Fibroblast of lung (primary cell): Measurements from ENCODE around the gene UBIAD1. TPM values are rescaled to one million over a fixed set of nuclear protein-coding genes. Genes with fewer than 3 reads are reported as not detected.

Source experiments
- DNase-seq, 2 donors: peaks; one replicate each; pipeline versions ENCODE4 v3.0.0 to v3.0.0-alpha.2; 2010; ENCODE audit warnings: low read depth in 2 of 2
- H2AFZ ChIP-seq: 2 replicates; pipeline ENCODE4 v1.5.1; 2012; ENCODE audit warnings: low read length, control low read depth, inconsistent platforms
- H3K27ac ChIP-seq: 2 replicates; pipeline ENCODE4 v1.5.1; 2011; ENCODE audit warnings: low read length, control low read depth; ENCODE audit not compliant: insufficient read depth
- H3K27me3 ChIP-seq: 2 replicates; pipeline ENCODE4 v1.5.1; 2011; ENCODE audit warnings: mild to moderate bottlenecking, low read length; ENCODE audit not compliant: control insufficient read depth, insufficient read depth
- H3K36me3 ChIP-seq: 2 replicates; pipeline ENCODE4 v1.5.1; 2011; ENCODE audit warnings: low read length; ENCODE audit not compliant: control insufficient read depth, insufficient read depth
- H3K4me1 ChIP-seq: 2 replicates; pipeline ENCODE4 v1.5.1; 2011; ENCODE audit warnings: low read length; ENCODE audit not compliant: control insufficient read depth, insufficient read depth; ENCODE audit errors: extremely low read depth
- H3K4me2 ChIP-seq: 2 replicates; pipeline ENCODE4 v1.5.1; 2011; ENCODE audit warnings: low read length, control low read depth; ENCODE audit not compliant: insufficient read depth; ENCODE audit errors: extremely low read depth
- H3K4me3 ChIP-seq, 4 experiments: fragments of 200-600 bp in 1 of 4; sonication (generic) in 1 of 4; replicated peaks in 1 of 4; 2 replicates each; pipeline ENCODE4 v1.5.1; 2011 to 2016; ENCODE audit warnings: low read length in 4 of 4, low read depth in 3 of 4, mild to moderate bottlenecking in 3 of 4, control low read depth in 2 of 4, inconsistent platforms in 1 of 4, mixed read lengths in 1 of 4; ENCODE audit not compliant: insufficient read depth in 1 of 4; ENCODE audit errors: control extremely low read depth in 1 of 4
- H3K79me2 ChIP-seq: 2 replicates; pipeline ENCODE4 v1.5.1; 2012; ENCODE audit warnings: mild to moderate bottlenecking, low read length, inconsistent platforms; ENCODE audit not compliant: control insufficient read depth, insufficient read depth
- H3K9ac ChIP-seq: 2 replicates; pipeline ENCODE4 v1.5.1; 2011; ENCODE audit warnings: mild to moderate bottlenecking, low read length, control low read depth; ENCODE audit not compliant: insufficient read depth
- H3K9me3 ChIP-seq: 2 replicates; pipeline ENCODE4 v1.5.1; 2012; ENCODE audit warnings: low read depth, low read length; ENCODE audit not compliant: control insufficient read depth, insufficient read depth
- H4K20me1 ChIP-seq: 2 replicates; pipeline ENCODE4 v1.5.1; 2011; ENCODE audit warnings: low read length; ENCODE audit not compliant: control insufficient read depth, insufficient read depth; ENCODE audit errors: extremely low read depth
- EZH2 ChIP-seq: IDR thresholded peaks from 2 replicates; pipeline ENCODE4 v1.5.1; 2012; ENCODE audit warnings: low read length, control low read depth, mild to moderate bottlenecking; ENCODE audit errors: missing control alignments
- polyA plus RNA-seq, 2 donors: library from polyadenylated mRNA; depleted of rRNA in 1 of 2; stranded (reverse) in 1 of 2; unstranded in 1 of 2; fragments of >200 nt; gene quantifications; 2 replicates each; pipeline ENCODE4 v1.2.1, GENCODE V29; 2011 to 2012; ENCODE audit warnings: missing spikeins in 1 of 2
- total RNA-seq: library from RNA; depleted of rRNA; stranded (reverse); fragments of >200 nt; gene quantifications from 2 replicates; pipeline ENCODE4 v1.2.1, GENCODE V29; 2014
- TF ChIP-seq, protein P1 (sequence below), 2 donors: IDR thresholded peaks in 1 of 2; conservative IDR thresholded peaks in 1 of 2; 1 replicate in 1 of 2; 2 replicates in 1 of 2; pipeline ENCODE4 v1.5.1; 2011 to 2012; ENCODE audit warnings: low read length in 2 of 2, control low read depth in 1 of 2, inconsistent platforms in 1 of 2, low read depth in 1 of 2, mild to moderate bottlenecking in 1 of 2

UBIAD1 gene
- total and polyA plus RNA-seq, 2 donors (not counting 1 experiment from before 2014, with no cell fraction given) = 7.1 to 7.6 TPM

DNA sequence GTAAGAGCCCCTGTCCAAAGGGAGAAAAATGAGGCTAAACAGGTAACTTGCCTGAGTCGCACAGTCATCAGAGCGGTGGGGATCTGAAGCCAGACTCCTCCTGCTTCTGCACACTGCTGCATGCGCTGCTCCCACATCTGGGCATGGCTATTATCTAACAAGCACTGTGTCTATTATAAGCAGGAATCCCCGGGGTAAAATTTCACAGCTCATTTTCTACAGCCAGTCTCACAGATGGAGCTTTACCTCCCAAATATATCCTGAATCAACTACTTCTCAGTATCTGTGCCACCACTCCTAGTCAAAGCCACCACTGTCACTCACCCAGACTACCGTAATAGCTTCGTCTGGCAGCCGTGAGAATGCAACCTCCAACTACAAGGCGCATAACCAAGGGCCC, 20.5 kb upstream of the UBIAD1 start:
- Histone ChIP-seq H2AFZ (no peak overlapping the region), H4K20me1 (no peaks in the 10 kb centered on the region), H3K4me1 (no peaks in the 10 kb centered on the region), H3K79me2 (no peaks in the 10 kb centered on the region), H3K27ac (no peak overlapping the region), H3K9ac (no peak overlapping the region), H3K36me3 (peaks cover 12% of the 10 kb centered on the region), H3K4me2 (no peak overlapping the region), H3K27me3 (no peaks in the 10 kb centered on the region), H3K4me3 (no peak overlapping the region), H3K9me3 (no peaks in the 10 kb centered on the region)
- no peak for DNase-seq
- TF ChIP-seq, protein P1, sequence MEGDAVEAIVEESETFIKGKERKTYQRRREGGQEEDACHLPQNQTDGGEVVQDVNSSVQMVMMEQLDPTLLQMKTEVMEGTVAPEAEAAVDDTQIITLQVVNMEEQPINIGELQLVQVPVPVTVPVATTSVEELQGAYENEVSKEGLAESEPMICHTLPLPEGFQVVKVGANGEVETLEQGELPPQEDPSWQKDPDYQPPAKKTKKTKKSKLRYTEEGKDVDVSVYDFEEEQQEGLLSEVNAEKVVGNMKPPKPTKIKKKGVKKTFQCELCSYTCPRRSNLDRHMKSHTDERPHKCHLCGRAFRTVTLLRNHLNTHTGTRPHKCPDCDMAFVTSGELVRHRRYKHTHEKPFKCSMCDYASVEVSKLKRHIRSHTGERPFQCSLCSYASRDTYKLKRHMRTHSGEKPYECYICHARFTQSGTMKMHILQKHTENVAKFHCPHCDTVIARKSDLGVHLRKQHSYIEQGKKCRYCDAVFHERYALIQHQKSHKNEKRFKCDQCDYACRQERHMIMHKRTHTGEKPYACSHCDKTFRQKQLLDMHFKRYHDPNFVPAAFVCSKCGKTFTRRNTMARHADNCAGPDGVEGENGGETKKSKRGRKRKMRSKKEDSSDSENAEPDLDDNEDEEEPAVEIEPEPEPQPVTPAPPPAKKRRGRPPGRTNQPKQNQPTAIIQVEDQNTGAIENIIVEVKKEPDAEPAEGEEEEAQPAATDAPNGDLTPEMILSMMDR (conservative IDR thresholded peaks at IDR 0.05 in 1 of 2, IDR thresholded peaks at IDR 0.05 in 1 of 2; ENCODE audit: low read depth in 1 of 2, low read length in 2 of 2) = no peak
- TF ChIP-seq EZH2 = no peak

DNA sequence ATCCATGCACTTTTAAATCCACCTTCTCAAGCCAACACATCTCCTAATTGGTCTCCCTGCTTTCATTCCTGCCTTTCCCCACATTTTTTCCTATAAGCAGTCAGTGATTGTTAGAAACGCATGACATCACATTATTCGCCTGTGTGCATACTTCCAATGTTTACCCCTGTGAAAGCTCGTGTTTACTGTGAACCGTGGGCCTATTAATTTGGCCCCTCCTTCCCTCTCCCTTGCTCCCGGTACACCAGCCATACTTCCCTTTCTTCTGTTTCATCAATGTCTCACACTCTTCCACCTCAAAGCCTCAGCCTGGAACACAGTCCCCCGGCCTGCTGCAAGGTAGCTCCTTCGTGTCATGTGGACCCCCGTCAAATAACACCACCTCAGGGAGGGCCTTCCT, 19.8 kb upstream of the UBIAD1 start:
- no peak for DNase-seq
- Histone ChIP-seq H2AFZ (no peak overlapping the region), H4K20me1 (no peaks in the 10 kb centered on the region), H3K4me1 (no peaks in the 10 kb centered on the region), H3K9me3 (no peaks in the 10 kb centered on the region), H3K27me3 (no peaks in the 10 kb centered on the region), H3K4me2 (no peak overlapping the region), H3K36me3 (peaks cover 10% of the 10 kb centered on the region), H3K27ac (no peak overlapping the region), H3K9ac (no peak overlapping the region), H3K4me3 (no peak overlapping the region), H3K79me2 (no peaks in the 10 kb centered on the region)
- TF ChIP-seq, protein P1 (conservative IDR thresholded peaks at IDR 0.05 in 1 of 2, IDR thresholded peaks at IDR 0.05 in 1 of 2; ENCODE audit: low read depth in 1 of 2, low read length in 2 of 2) = no peak
- TF ChIP-seq EZH2 = no peak

DNA sequence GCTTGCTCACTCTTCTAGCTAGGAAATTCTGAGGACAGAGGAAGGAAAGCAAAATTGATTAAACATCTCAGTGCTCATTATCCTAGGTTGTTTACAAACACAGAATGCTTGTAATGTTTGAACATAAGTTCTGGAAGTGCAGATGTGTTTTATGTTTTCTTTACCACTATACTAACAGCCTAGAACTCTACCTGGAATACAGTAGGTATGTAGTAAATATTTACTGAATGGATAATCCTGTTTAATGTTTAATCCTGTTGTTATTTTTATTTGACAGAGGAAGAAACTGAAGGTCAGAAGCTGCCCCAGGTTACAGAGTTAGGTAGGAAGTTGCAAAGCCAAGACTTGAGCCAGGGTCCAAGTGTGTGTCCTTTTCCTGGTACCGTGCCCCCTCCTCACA, 16.7 kb upstream of the UBIAD1 start:
- no peaks in the 10 kb centered on the region for H3K27me3 ChIP-seq

More for the DNA sequence above, 16.7 kb upstream of the UBIAD1 start:
- Histone ChIP-seq H3K4me2 (no peak overlapping the region), H3K27ac (no peak overlapping the region), H3K9ac (no peak overlapping the region), H3K36me3 (peaks cover 10% of the 10 kb centered on the region), H3K9me3 (no peaks in the 10 kb centered on the region), H3K79me2 (peaks cover 3% of the 10 kb centered on the region), H3K4me1 (no peaks in the 10 kb centered on the region), H3K4me3 (no peak overlapping the region), H2AFZ (no peak overlapping the region), H4K20me1 (no peaks in the 10 kb centered on the region)
- DNase-seq = no peak
- TF ChIP-seq, protein P1 (conservative IDR thresholded peaks at IDR 0.05 in 1 of 2, IDR thresholded peaks at IDR 0.05 in 1 of 2; ENCODE audit: low read depth in 1 of 2, low read length in 2 of 2) = no peak
- TF ChIP-seq EZH2 = no peak
